K562 (cell line): Measurements from ENCODE around the gene SLC25A45. TPM values are rescaled to one million over a fixed set of nuclear protein-coding genes. Genes with fewer than 3 reads are reported as not detected.
A peak's percentile ranks its signal among the peaks of the same experiment; 100 is the strongest.

Source experiments
- ATAC-seq: fragments of 200-7000 bp; cut with Tn5 transposase; 3 replicates; pipeline ENCODE4 v1.9.1; 2020; ENCODE audit warnings: moderate library complexity
- BruUV-seq: library from RNA; stranded (reverse); fragments of 400-500 nt; replicated peaks from 2 replicates; lab custom pipeline; 2021; lab: Mats Ljungman, UMichigan
- CTCF ChIA-PET: fragments of 300-600 bp; formaldehyde crosslinking; extraction: SDS; loops from one replicate; lab custom pipeline; 2021; ENCODE audit warnings: low intra/inter-chr PET ratio; lab: Yijun Ruan, JAX
- POLR2A ChIA-PET: fragments of 300-600, 350-650 bp; sonication (Branson Sonifier 250); formaldehyde crosslinking; extraction: SDS; loops from one replicate; lab custom pipeline; 2021; ENCODE audit warnings: antibody characterized with exemption, inconsistent platforms; lab: Yijun Ruan, JAX
- DNase-seq, 4 experiments: peaks; one replicate each; pipeline versions ENCODE4 v3.0.0 to v3.0.0-alpha.2; 2011 to 2018; ENCODE audit warnings: low spot score in 3 of 4, mixed read lengths in 3 of 4; ENCODE audit errors: extremely low read depth in 1 of 4
- FAIRE-seq: peaks from 2 replicates; lab custom pipeline; 2011; peaks lifted over from hg19 to GRCh38; lab: Jason Lieb, UNC
- H2AFZ ChIP-seq: 2 replicates; pipeline ENCODE4 v1.6.0; 2011; ENCODE audit warnings: low read depth, low read length, control low read depth, inconsistent platforms
- H3K27ac ChIP-seq: fragments of 200-600 bp; 3 replicates; pipeline ENCODE4 v1.8.0; 2011; ENCODE audit warnings: low read depth, mild to moderate bottlenecking, control low read depth, inconsistent platforms, low read length, moderate library complexity, mixed read lengths; ENCODE audit errors: extremely low read depth
- H3K27me3 ChIP-seq, 2 experiments: fragments of 300-600 bp in 1 of 2; 2 replicates in 1 of 2; 3 replicates in 1 of 2; pipeline versions ENCODE4 v1.6.0 to v1.8.0; 2011; ENCODE audit warnings: inconsistent platforms in 2 of 2, low read length in 2 of 2, mild to moderate bottlenecking in 1 of 2, mixed read lengths in 1 of 2, moderate library complexity in 1 of 2; ENCODE audit not compliant: control insufficient read depth in 2 of 2, insufficient read depth in 2 of 2
- H3K36me3 ChIP-seq: fragments of 300-600 bp; 3 replicates; pipeline ENCODE4 v1.8.0; 2011; ENCODE audit warnings: mild to moderate bottlenecking, low read length, inconsistent platforms; ENCODE audit not compliant: control insufficient read depth, insufficient read depth
- H3K4me1 ChIP-seq, 2 experiments: fragments of 200-600 bp in 1 of 2; replicated peaks in 1 of 2; 2 replicates in 1 of 2; 3 replicates in 1 of 2; pipeline versions ENCODE4 v1.5.1 to v1.8.0; 2011; ENCODE audit warnings: inconsistent platforms in 2 of 2, low read length in 2 of 2, mild to moderate bottlenecking in 1 of 2, mixed read lengths in 1 of 2, moderate library complexity in 1 of 2; ENCODE audit not compliant: control insufficient read depth in 2 of 2, insufficient read depth in 2 of 2
- H3K4me2 ChIP-seq: 2 replicates; pipeline ENCODE4 v1.6.1; 2011; ENCODE audit warnings: low read length, control low read depth, inconsistent platforms, mixed read lengths; ENCODE audit not compliant: insufficient read depth
- H3K4me3 ChIP-seq: fragments of 200-600 bp; sonication (generic), shearing (Covaris generic); 2 replicates; pipeline ENCODE4 v1.5.1; 2016; ENCODE audit warnings: control low read depth, inconsistent platforms
- H3K79me2 ChIP-seq: fragments of 200-600 bp; 3 replicates; pipeline ENCODE4 v1.8.0; 2011; ENCODE audit warnings: low read length, inconsistent platforms; ENCODE audit not compliant: control insufficient read depth, insufficient read depth
- H3K9ac ChIP-seq, 2 experiments: 2 replicates each; pipeline versions ENCODE4 v1.6.0 to v1.6.1; 2011; ENCODE audit warnings: low read depth in 2 of 2, low read length in 2 of 2, control low read depth in 1 of 2, inconsistent platforms in 1 of 2, mild to moderate bottlenecking in 1 of 2, mixed read lengths in 1 of 2; ENCODE audit not compliant: insufficient read depth in 1 of 2
- H3K9me1 ChIP-seq: one replicate; pipeline ENCODE4 v1.6.0; 2011; ENCODE audit warnings: inconsistent platforms, mild to moderate bottlenecking, low read length, moderate library complexity; ENCODE audit not compliant: control insufficient read depth, insufficient read depth
- H3K9me3 ChIP-seq: replicated peaks from 2 replicates; pipeline ENCODE4 v1.5.1; 2011; ENCODE audit warnings: low read depth, low read length, inconsistent platforms; ENCODE audit not compliant: control insufficient read depth, insufficient read depth
- H4K20me1 ChIP-seq: replicated peaks from 2 replicates; pipeline ENCODE4 v1.6.1; 2011; ENCODE audit warnings: low read length, inconsistent platforms, mixed read lengths; ENCODE audit not compliant: control insufficient read depth, insufficient read depth
- CEBPG ChIP-seq, 3 experiments: fragments of 200-800 bp in 1 of 3; sonication (Bioruptor generic) in 1 of 3; sonication (generic) in 1 of 3; formaldehyde crosslinking in 1 of 3; IDR thresholded peaks in 2 of 3; conservative IDR thresholded peaks in 1 of 3; 2 replicates each; pipeline versions ENCODE4 v1.6.1 to v1.8.0; 2016 to 2022; ENCODE audit warnings: missing compliant biosample characterization in 2 of 3, missing genetic modification characterization in 2 of 3, mild to moderate bottlenecking in 1 of 3, missing genetic modification reagents in 1 of 3
- CHAMP1 ChIP-seq: fragments of 450-650 bp; IDR thresholded peaks from 2 replicates; pipeline ENCODE4 v1.6.1; 2016; ENCODE audit warnings: mild to moderate bottlenecking
- CHCHD3 ChIP-seq: fragments of 250-450 bp; sonication (Bioruptor Pico); IDR thresholded peaks from 2 replicates; pipeline ENCODE4 v2.1.2; 2022; ENCODE audit warnings: mild to moderate bottlenecking
- EGR1 ChIP-seq: fragments of 450-650 bp; conservative IDR thresholded peaks from 2 replicates; pipeline ENCODE4 v1.6.1; 2017; ENCODE audit warnings: mild to moderate bottlenecking
- HMGN3 ChIP-seq: IDR thresholded peaks from 2 replicates; pipeline ENCODE4 v1.6.1; 2011; ENCODE audit warnings: borderline replicate concordance, low read depth, mild to moderate bottlenecking, mixed read lengths, low read length; ENCODE audit not compliant: insufficient read length; ENCODE audit errors: extremely low read depth
- HNRNPK ChIP-seq: fragments of 200-400 bp; formaldehyde crosslinking; IDR thresholded peaks from one replicate; pipeline ENCODE4 v1.6.1; 2018; ENCODE audit warnings: mild to moderate bottlenecking, low read depth, low read length; ENCODE audit not compliant: poor library complexity, severe bottlenecking
- MCM2 ChIP-seq: fragments of 450-650 bp; IDR thresholded peaks from 2 replicates; pipeline ENCODE4 v1.6.1; 2017; ENCODE audit warnings: low read depth, mild to moderate bottlenecking
- MEF2A ChIP-seq: IDR thresholded peaks from 2 replicates; pipeline ENCODE4 v1.6.1; 2011; ENCODE audit warnings: low read depth, mild to moderate bottlenecking, low read length, moderate library complexity; ENCODE audit not compliant: control insufficient read depth
- NCOA1 ChIP-seq: fragments of 450-650 bp; IDR thresholded peaks from 2 replicates; pipeline ENCODE4 v1.6.1; 2016; ENCODE audit warnings: low read depth
- NELFE ChIP-seq: IDR thresholded peaks from 2 replicates; pipeline ENCODE4 v1.6.1; 2011; ENCODE audit warnings: mild to moderate bottlenecking; ENCODE audit not compliant: insufficient read depth, insufficient read length
- NR3C1 ChIP-seq: sonication (generic); formaldehyde crosslinking; IDR thresholded peaks from 2 replicates; pipeline ENCODE4 v1.8.1; 2022; ENCODE audit warnings: missing genetic modification reagents
- PCBP1 ChIP-seq: fragments of 200-400 bp; formaldehyde crosslinking; IDR thresholded peaks from 2 replicates; pipeline ENCODE4 v1.6.1; 2018; ENCODE audit warnings: mild to moderate bottlenecking, low read depth, low read length; ENCODE audit not compliant: poor library complexity, severe bottlenecking
- POLR2G ChIP-seq: fragments of 200-400 bp; formaldehyde crosslinking; IDR thresholded peaks from 2 replicates; pipeline ENCODE4 v1.6.1; 2017; ENCODE audit warnings: low read depth, mild to moderate bottlenecking, antibody characterized with exemption, low read length, moderate library complexity
- RBM22 ChIP-seq: fragments of 200-400 bp; formaldehyde crosslinking; IDR thresholded peaks from 2 replicates; pipeline ENCODE4 v1.6.1; 2018; ENCODE audit warnings: low read length, low read depth; ENCODE audit not compliant: poor library complexity, severe bottlenecking
- SMARCA4 ChIP-seq: fragments of 450-650 bp; IDR thresholded peaks from 2 replicates; pipeline ENCODE4 v1.6.1; 2016
- TAL1 ChIP-seq: fragments of 450-650 bp; IDR thresholded peaks from 2 replicates; pipeline ENCODE4 v1.6.1; 2016; ENCODE audit warnings: mild to moderate bottlenecking
- XRCC5 ChIP-seq: fragments of 200-400 bp; formaldehyde crosslinking; IDR thresholded peaks from 2 replicates; pipeline ENCODE4 v1.6.1; 2017; ENCODE audit warnings: low read depth, mild to moderate bottlenecking, low read length
- ZBTB7A ChIP-seq: IDR thresholded peaks from 2 replicates; pipeline ENCODE4 v1.6.1; 2011; ENCODE audit warnings: low read depth, mild to moderate bottlenecking, low read length, moderate library complexity, borderline replicate concordance; ENCODE audit not compliant: control insufficient read depth
- ZNF124 ChIP-seq: sonication (generic); formaldehyde crosslinking; IDR thresholded peaks from 2 replicates; pipeline ENCODE4 v1.8.1; 2022; ENCODE audit warnings: missing genetic modification reagents
- ZNF217 ChIP-seq: sonication (generic); formaldehyde crosslinking; IDR thresholded peaks from 2 replicates; pipeline ENCODE4 v1.8.0; 2022; ENCODE audit warnings: mild to moderate bottlenecking, missing genetic modification reagents
- WGBS: fragments of 100-300 bp; shearing (Covaris generic); methylation state at CpG from one replicate; pipeline ENCODE4 v1.1.6; 2016; ENCODE audit warnings: low coverage, mixed read lengths; ENCODE audit not compliant: insufficient coverage; ENCODE audit errors: missing lambda C conversion rate; 5-methylcytosine and 5-hydroxymethylcytosine counted together
- in situ Hi-C: fragments of 300-500 bp; cut with MboI; formaldehyde crosslinking; loops from 4 replicates; pipeline ENCODE4 v1.15.0; 2018; ENCODE audit warnings: inconsistent platforms, mixed read lengths
- intact Hi-C: fragments of 100-400 bp; cut with micrococcal nuclease; formaldehyde crosslinking; loops from 2 replicates; pipeline ENCODE4 v1.14.2; 2022
- polyA plus RNA-seq, 8 experiments: library from polyadenylated mRNA; depleted of rRNA in 4 of 8; stranded (reverse) in 5 of 8; unstranded in 3 of 8; fragments of >200 nt; fragmentation: Nextera tagmentation in 2 of 8; fragmentation: Illumina TruSeq in 1 of 8; extraction: Ambion mirVana in 2 of 8; extraction: Trizol in 1 of 8; gene quantifications; 2 replicates each; pipeline versions ENCODE4 v1.2.1 to v1.2.3, GENCODE V29; 2011 to 2014; ENCODE audit warnings: inconsistent platforms in 1 of 8, missing spikeins in 1 of 8
- total RNA-seq, 7 experiments: library from RNA; depleted of rRNA in 6 of 7; stranded (reverse); fragments of >200 nt in 6 of 7; fragmentation: Illumina TruSeq in 2 of 7; extraction: Trizol in 2 of 7; gene quantifications; 2 replicates each; pipeline versions ENCODE4 v1.2.1 to v1.2.3, GENCODE V29; 2011 to 2021; ENCODE audit warnings: low replicate concordance in 1 of 7

Gene SLC25A45
- total and polyA plus RNA-seq, 9 of the 15 experiments (the other 6 are each of a cell fraction or from before 2014, with no cell fraction given) = 0.15 to 2.3 (median 0.68) TPM

DNA sequence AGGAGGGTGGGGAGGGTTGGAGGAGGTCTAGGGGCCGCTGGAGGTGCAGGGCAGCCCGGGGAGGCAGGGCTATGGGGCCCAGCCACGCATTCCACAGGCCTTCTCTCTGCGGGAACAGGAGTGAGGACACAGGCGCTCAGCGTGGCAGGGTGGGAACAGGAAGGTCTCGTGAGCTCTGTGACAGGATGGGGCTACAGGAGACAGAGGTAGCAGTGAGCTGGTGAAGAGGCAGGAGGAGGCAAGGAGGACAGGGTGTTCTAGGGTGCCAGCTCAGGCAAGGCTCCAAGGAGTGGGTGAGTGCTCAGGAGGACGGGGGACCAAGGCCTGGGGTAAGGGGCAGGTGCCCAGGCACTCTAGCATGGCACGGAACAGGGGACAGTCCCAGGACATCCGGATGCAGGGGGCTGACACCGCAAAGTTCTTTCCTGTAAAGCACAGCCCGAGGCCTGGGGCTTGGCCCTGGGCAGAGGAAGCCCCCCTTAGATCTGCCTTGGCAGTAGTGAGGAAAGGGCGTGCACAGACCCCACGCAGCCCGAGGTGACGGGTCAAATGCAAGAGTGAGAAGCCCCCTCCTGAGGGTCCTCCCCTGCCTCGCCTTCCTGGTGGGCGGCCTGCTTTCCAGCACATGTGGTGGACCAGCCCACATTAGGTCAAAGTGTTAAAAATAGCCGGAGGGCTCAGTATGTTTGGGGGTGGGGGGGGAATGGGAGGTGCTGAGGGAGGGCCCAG, 35.4 kb upstream of the SLC25A45 start:
- WGBS = 43% methylated on average over 17 of the region's 19 CpGs
- H2AFZ ChIP-seq = peak overlapping the region; percentile 41; the same call in 1 of the 2 replicates
- H3K79me2 ChIP-seq = peaks cover 63% of the 10 kb centered on the region
- peak overlapping the region; percentile 88 to 98 for H3K9ac ChIP-seq
- H4K20me1 ChIP-seq = peaks cover 2% of the 10 kb centered on the region
- H3K27ac ChIP-seq = peak overlapping the region; percentile 98
- ATAC-seq = no peak
- no peak for FAIRE-seq
- intact Hi-C loops (loop anchor here (2.0 kb wide), 1 partner anchor 51 kb away; no protein-coding TSS in a partner anchor), in situ Hi-C loops (loop anchor here (5.0 kb wide), 1 partner anchor 94 kb away; no protein-coding TSS in a partner anchor)
- no peaks in the 10 kb centered on the region for H3K27me3 ChIP-seq
- H3K4me2 ChIP-seq = peak overlapping the region; percentile 91
- H3K4me1 ChIP-seq = peaks cover 51 to 69% of the 10 kb centered on the region in 2 experiments
- POLR2A ChIA-PET = interaction anchor here (0.6 to 17.3 kb wide), 7 partner anchors 7 to 89 kb away, joined by 3 to 1349 read pairs (median 63); partner anchors contain the start of genes MALAT1 and NEAT1
- CTCF ChIA-PET = interaction anchor here (0.5 to 0.9 kb wide), 3 partner anchors 15 to 93 kb away, joined by 3 to 6 read pairs (median 3); no protein-coding TSS in a partner anchor
- H3K36me3 ChIP-seq = peaks cover 6% of the 10 kb centered on the region; the same call in 2 of the 3 replicates
- DNase-seq = peak in 3 of 4 experiments; percentile 65 to 73 (median 69)
- BruUV-seq = no TSS peak
- no peaks in the 10 kb centered on the region for H3K9me1 ChIP-seq
- H3K9me3 ChIP-seq = no peaks in the 10 kb centered on the region
- peak overlapping the region; percentile 43; the same call in 1 of the 2 replicates for H3K4me3 ChIP-seq
- TF ChIP-seq POLR2G (peak; percentile 36; the same call in 1 of the 2 replicates), HNRNPK (no peak), RBM22 (no peak), HMGN3 (peak; percentile 20), PCBP1 (no peak), ZNF217 (CRISPR knock-in tag) (no peak), TAL1 (no peak), MCM2 (no peak), EGR1 (0 out of 2 replicates have a peak, but pooled peaks have one; percentile 16), CHAMP1 (no peak), MEF2A (peak; percentile 85), CHCHD3 (no peak), CEBPG (CRISPR knock-in tag; IDR thresholded peaks at IDR 0.05) (no peak), CEBPG (tag; conservative IDR thresholded peaks at IDR 0.05 in 1 of 2, IDR thresholded peaks at IDR 0.05 in 1 of 2) (no peak), NR3C1 (CRISPR knock-in tag) (no peak), ZNF124 (CRISPR knock-in tag) (0 out of 2 replicates have a peak, but pooled peaks have one; percentile 63), NCOA1 (no peak), ZBTB7A (peak; percentile 97), NELFE (no peak), XRCC5 (no peak), SMARCA4 (no peak)
